Lower leg skin (tissue), 3 donors: ENCODE measurements around the gene RASD2.

Source experiments
- CTCF ChIP-seq, 3 donors: fragments of 450-650 bp; IDR thresholded peaks; one replicate each; pipeline ENCODE4 v1.5.1; 2016; ENCODE audit warnings: antibody characterized with exemption in 3 of 3, mild to moderate bottlenecking in 3 of 3, moderate library complexity in 2 of 3
- POLR2A ChIP-seq, 2 donors: fragments of 450-650 bp; IDR thresholded peaks; one replicate each; pipeline ENCODE4 v1.6.1; 2016 to 2017; ENCODE audit warnings: antibody characterized with exemption in 2 of 2, mild to moderate bottlenecking in 1 of 2, moderate library complexity in 1 of 2

GRCh38 chr22:35590634-35591295 lies 50.1 kb downstream of the RASD2 start:
- no peak for TF ChIP-seq CTCF (IDR thresholded peaks at IDR 0.05)
- TF ChIP-seq POLR2A (IDR thresholded peaks at IDR 0.05) = no peak
